Body of pancreas (tissue), 4 donors: Measurements from ENCODE around the gene IFIH1. TPM values are rescaled to one million over a fixed set of nuclear protein-coding genes. Genes with fewer than 3 reads are reported as not detected.

ENCODE experiments used
- ATAC-seq: fragments of 150-250 bp; one replicate; pipeline ENCODE4 v1.9.1; 2016
- DNase-seq, 4 donors: peaks; one replicate each; pipeline ENCODE4 v3.0.0-alpha.2; 2019
- H3K27ac ChIP-seq, 4 donors: fragments of 200-600 bp; sonication (generic); 1 replicate in 3 of 4; 2 replicates in 1 of 4; pipeline versions ENCODE4 v1.5.1 to v1.6.1; 2016 to 2019; ENCODE audit warnings: mild to moderate bottlenecking in 1 of 4, mixed read lengths in 1 of 4, moderate library complexity in 1 of 4
- H3K27me3 ChIP-seq, 2 donors: fragments of 200-600 bp; sonication (generic); one replicate each; pipeline ENCODE4 v1.6.0; 2016; ENCODE audit warnings: mild to moderate bottlenecking in 1 of 2
- H3K36me3 ChIP-seq, 2 donors: fragments of 200-600 bp; sonication (generic); replicated peaks in 1 of 2; 2 replicates each; pipeline ENCODE4 v1.5.1; 2016; ENCODE audit warnings: low read depth in 2 of 2; ENCODE audit not compliant: insufficient read depth in 1 of 2
- H3K4me1 ChIP-seq: fragments of 200-600 bp; sonication (generic); one replicate; pipeline ENCODE4 v1.6.0; 2016
- H3K4me3 ChIP-seq, 2 donors: fragments of 200-600 bp; sonication (generic); 1 replicate in 1 of 2; 2 replicates in 1 of 2; pipeline ENCODE4 v1.5.1; 2016 to 2019
- H3K9me3 ChIP-seq, 3 donors: fragments of 200-600 bp; sonication (generic); 1 replicate in 2 of 3; 2 replicates in 1 of 3; pipeline ENCODE4 v1.5.1; 2016
- POLR2A ChIP-seq, 3 donors: fragments of 450-650 bp; IDR thresholded peaks; one replicate each; pipeline ENCODE4 v1.6.1; 2016; ENCODE audit warnings: antibody characterized with exemption in 3 of 3, mild to moderate bottlenecking in 2 of 3
- WGBS, 2 donors: methylation state at CpG; one replicate each; pipeline ENCODE4 v1.1.5; 2017; 5-methylcytosine and 5-hydroxymethylcytosine counted together
- intact Hi-C: fragments of 100-400 bp; cut with DNase I; formaldehyde crosslinking; loops from one replicate; pipeline ENCODE4 v1.15.1; 2023
- total RNA-seq, 2 donors: library from RNA; depleted of rRNA; stranded (reverse); fragments of >200 nt; gene quantifications; one replicate each; pipeline ENCODE4 v1.1.0, GENCODE V29; 2016
- TF ChIP-seq, protein P1 (sequence below), 7 experiments: fragments of 450-650 bp in 4 of 7; fragments of 200-600 bp in 3 of 7; sonication (generic) in 3 of 7; IDR thresholded peaks; one replicate each; pipeline ENCODE4 v1.5.1; 2016 to 2019; ENCODE audit warnings: antibody characterized with exemption in 7 of 7

IFIH1 gene
- total RNA-seq, 2 donors from 2014 or later = 12.5 to 13.2 TPM

DNA sequence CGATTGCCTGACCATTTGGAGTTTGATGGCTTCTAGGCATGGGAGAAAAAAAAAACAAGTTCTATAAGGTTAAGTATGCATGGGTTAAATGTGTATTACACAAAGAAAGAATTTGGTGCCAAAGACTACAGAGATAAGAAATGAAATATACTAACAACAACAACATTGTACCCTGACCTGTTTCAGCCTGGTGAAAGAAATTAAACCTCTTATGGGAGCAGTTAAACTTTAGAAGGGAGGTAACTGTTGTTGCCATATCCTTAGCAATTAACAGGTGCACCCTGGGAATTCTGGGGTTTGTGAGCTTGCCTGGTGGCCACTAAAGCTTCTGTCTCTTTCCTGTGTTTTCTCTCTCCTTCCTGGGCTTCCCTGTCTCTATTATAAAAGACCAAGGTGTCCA, 6.5 kb upstream of the IFIH1 start:
- Histone ChIP-seq H3K27ac (no peak overlapping the region), H3K27me3 (no peaks in the 10 kb centered on the region), H3K36me3 (no peaks in the 10 kb centered on the region), H3K9me3 (no peaks in the 10 kb centered on the region), H3K4me3 (no peak overlapping the region), H3K4me1 (peaks cover 9% of the 10 kb centered on the region)
- WGBS, 2 donors = 96 to 100% methylated on average over 1 of the region's 1 CpG
- intact Hi-C loops = no loop called here
- DNase-seq (no peak), ATAC-seq (no peak)
- TF ChIP-seq, protein P1, sequence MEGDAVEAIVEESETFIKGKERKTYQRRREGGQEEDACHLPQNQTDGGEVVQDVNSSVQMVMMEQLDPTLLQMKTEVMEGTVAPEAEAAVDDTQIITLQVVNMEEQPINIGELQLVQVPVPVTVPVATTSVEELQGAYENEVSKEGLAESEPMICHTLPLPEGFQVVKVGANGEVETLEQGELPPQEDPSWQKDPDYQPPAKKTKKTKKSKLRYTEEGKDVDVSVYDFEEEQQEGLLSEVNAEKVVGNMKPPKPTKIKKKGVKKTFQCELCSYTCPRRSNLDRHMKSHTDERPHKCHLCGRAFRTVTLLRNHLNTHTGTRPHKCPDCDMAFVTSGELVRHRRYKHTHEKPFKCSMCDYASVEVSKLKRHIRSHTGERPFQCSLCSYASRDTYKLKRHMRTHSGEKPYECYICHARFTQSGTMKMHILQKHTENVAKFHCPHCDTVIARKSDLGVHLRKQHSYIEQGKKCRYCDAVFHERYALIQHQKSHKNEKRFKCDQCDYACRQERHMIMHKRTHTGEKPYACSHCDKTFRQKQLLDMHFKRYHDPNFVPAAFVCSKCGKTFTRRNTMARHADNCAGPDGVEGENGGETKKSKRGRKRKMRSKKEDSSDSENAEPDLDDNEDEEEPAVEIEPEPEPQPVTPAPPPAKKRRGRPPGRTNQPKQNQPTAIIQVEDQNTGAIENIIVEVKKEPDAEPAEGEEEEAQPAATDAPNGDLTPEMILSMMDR (IDR thresholded peaks at IDR 0.05) = no peak
- TF ChIP-seq POLR2A (IDR thresholded peaks at IDR 0.05) = no peak

DNA sequence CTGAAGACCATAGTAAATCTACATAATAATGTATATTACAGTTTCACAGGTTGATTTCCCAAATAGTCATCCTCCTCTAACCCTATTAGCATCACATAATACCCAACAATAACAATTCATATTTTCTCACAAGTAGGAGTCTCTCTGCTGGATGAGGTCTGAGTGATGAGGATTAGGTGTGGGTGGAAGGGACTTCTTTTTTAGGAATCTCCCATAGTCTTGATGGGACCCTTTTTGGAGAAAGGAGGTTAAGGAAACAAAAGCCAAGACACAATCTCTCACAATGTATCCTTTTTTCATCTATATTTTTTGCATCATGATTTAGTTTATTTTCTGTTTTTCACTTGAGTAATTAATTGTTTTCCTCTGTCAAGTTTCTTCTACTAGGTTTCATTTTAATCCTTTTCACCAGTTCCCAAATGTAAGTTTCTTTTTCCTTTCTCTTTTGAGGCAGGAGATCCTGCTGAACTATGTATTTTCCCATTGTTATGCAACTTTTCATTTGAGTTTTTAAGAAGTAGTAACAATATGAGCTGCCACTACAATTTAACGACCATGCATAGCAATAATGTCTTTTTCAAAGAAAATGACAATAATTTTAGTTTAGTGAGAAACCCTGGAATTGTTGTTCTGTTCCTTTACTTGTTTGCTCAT, 2.5 kb upstream of the IFIH1 start:
- Histone ChIP-seq H3K9me3 (no peaks in the 10 kb centered on the region), H3K27me3 (no peaks in the 10 kb centered on the region), H3K4me1 (peaks cover 33% of the 10 kb centered on the region), H3K4me3 (no peak overlapping the region), H3K36me3 (no peaks in the 10 kb centered on the region), H3K27ac (no peak overlapping the region)
- no peak for TF ChIP-seq POLR2A (IDR thresholded peaks at IDR 0.05)
- TF ChIP-seq, protein P1 (IDR thresholded peaks at IDR 0.05) = no peak
- DNase-seq (no peak), ATAC-seq (no peak)
- WGBS, 2 donors = 59 to 73% methylated on average over 1 of the region's 1 CpG
- intact Hi-C loops = no loop called here

DNA sequence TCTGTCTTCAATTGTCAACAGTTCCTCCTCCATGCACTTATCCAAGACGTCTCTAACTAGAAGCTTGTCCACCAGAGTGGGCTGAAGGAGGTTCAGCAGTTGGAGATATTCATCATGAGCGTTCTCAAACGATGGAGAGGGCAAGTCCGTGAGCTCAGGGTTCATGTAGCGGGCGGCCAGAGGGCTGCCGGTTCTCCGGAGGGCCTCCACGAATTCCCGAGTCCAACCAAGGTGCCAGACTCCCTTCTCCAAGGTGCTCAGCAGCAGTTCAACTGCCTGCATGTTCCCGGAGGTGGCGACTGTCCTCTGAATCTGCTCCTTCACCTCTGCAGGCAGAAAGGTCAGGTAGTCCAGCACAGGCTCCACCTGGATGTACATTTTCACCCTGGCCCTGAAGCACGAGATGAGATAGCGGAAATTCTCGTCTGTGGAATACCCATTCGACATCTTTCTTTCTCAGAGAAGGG, 590 bp downstream of the IFIH1 start:
- Histone ChIP-seq H3K9me3 (no peaks in the 10 kb centered on the region), H3K4me1 (peaks cover 43% of the 10 kb centered on the region), H3K36me3 (no peaks in the 10 kb centered on the region), H3K27ac (peak overlapping the region; percentile 91 to 97 (median 93)), H3K4me3 (peak overlapping the region; percentile 53 to 64), H3K27me3 (no peaks in the 10 kb centered on the region)
- intact Hi-C loops = no loop called here
- TF ChIP-seq, protein P1 (IDR thresholded peaks at IDR 0.05) = no peak
- TF ChIP-seq POLR2A (IDR thresholded peaks at IDR 0.05) = no peak
- ATAC-seq (peak; percentile 25), DNase-seq (peak; percentile 45 to 58 (median 48))
- 1 to 3% methylated on average over 14 to 16 of the region's 16 CpGs for WGBS, 2 donors

DNA sequence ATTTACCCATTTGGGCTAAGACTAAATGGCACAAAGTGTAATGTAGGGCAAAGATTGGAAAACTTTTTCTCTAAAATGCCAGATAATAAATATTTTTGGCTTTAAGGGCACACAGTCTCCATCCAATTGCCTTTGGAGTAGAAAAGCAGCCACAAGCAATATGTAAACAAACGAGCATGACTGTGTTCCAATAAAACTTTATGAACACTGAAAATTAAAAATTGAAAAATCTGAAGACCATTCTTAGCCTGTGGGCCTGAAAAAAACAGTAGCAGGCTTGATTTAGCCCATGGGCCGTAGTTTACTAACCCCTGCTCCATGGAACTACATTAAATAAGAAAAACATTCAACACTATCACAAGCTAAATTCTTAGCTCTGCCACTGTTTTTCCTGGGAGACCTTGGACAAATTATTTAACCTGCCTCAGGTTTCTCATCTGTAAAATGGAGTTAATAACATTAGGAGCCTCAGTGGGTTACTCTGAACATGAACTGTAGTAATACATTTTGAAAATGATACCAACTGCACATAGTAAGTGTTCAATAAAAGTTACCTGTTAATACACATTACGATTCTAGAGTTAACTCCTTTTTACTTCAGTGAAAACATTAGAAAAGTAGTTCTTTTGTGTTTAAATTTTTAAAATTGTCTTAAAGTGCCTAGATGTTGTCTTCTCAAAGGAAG, 1.3 kb downstream of the IFIH1 start:
- intact Hi-C loops = no loop called here
- H3K4me3 ChIP-seq = peak overlapping the region; percentile 53 to 64
- H3K9me3 ChIP-seq = no peaks in the 10 kb centered on the region
- no peaks in the 10 kb centered on the region for H3K27me3 ChIP-seq
- DNase-seq (no peak), ATAC-seq (no peak)
- H3K27ac ChIP-seq = peak overlapping the region in 3 of 4 donors; percentile 91 to 97 (median 94)
- TF ChIP-seq, protein P1 (IDR thresholded peaks at IDR 0.05) = no peak
- TF ChIP-seq POLR2A (IDR thresholded peaks at IDR 0.05) = no peak
- 62 to 66% methylated on average over 3 of the region's 3 CpGs for WGBS, 2 donors
- no peaks in the 10 kb centered on the region for H3K36me3 ChIP-seq
- H3K4me1 ChIP-seq = peaks cover 43% of the 10 kb centered on the region
